HEK293 (cell line): ENCODE measurements around the gene UBL5.

Source experiments
- CTCF ChIP-seq: fragments of 450-650 bp; formaldehyde crosslinking; IDR thresholded peaks from 2 replicates; pipeline ENCODE4 v1.5.1; 2016; ENCODE audit warnings: missing biosample characterization, missing genetic modification characterization
- OSR2 ChIP-seq: fragments of 450-650 bp; formaldehyde crosslinking; IDR thresholded peaks from 2 replicates; pipeline ENCODE4 v1.5.1; 2016; ENCODE audit warnings: missing biosample characterization, missing genetic modification characterization
- PATZ1 ChIP-seq: fragments of 450-650 bp; formaldehyde crosslinking; IDR thresholded peaks from 2 replicates; pipeline ENCODE4 v1.5.1; 2016; ENCODE audit warnings: missing biosample characterization, missing genetic modification characterization
- PRDM6 ChIP-seq: fragments of 450-650 bp; formaldehyde crosslinking; IDR thresholded peaks from 2 replicates; pipeline ENCODE4 v1.5.1; 2017; ENCODE audit warnings: missing biosample characterization, missing genetic modification characterization
- WT1 ChIP-seq: fragments of 450-650 bp; formaldehyde crosslinking; IDR thresholded peaks from 2 replicates; pipeline ENCODE4 v1.5.1; 2016; ENCODE audit warnings: missing biosample characterization, missing genetic modification characterization
- YY1 ChIP-seq: fragments of 450-650 bp; formaldehyde crosslinking; IDR thresholded peaks from 2 replicates; pipeline ENCODE4 v1.5.1; 2018; ENCODE audit warnings: missing biosample characterization, missing genetic modification characterization
- ZBTB1 ChIP-seq: fragments of 450-650 bp; formaldehyde crosslinking; IDR thresholded peaks from 2 replicates; pipeline ENCODE4 v1.5.1; 2016; ENCODE audit warnings: missing biosample characterization, missing genetic modification characterization
- ZBTB10 ChIP-seq: fragments of 450-650 bp; formaldehyde crosslinking; IDR thresholded peaks from 2 replicates; pipeline ENCODE4 v1.5.1; 2016; ENCODE audit warnings: missing biosample characterization, missing genetic modification characterization
- ZNF274 ChIP-seq, 2 experiments: fragments of 200-500 bp in 1 of 2; fragments of 450-650 bp in 1 of 2; sonication (Bioruptor generic) in 1 of 2; formaldehyde crosslinking in 1 of 2; IDR thresholded peaks; 2 replicates each; pipeline versions ENCODE4 v1.5.1 to v1.6.1; 2014 to 2016; ENCODE audit warnings: borderline replicate concordance in 1 of 2, inconsistent platforms in 1 of 2, low read length in 1 of 2, missing biosample characterization in 1 of 2, missing genetic modification characterization in 1 of 2
- ZXDB ChIP-seq: fragments of 450-650 bp; formaldehyde crosslinking; IDR thresholded peaks from 2 replicates; pipeline ENCODE4 v1.5.1; 2016; ENCODE audit warnings: missing biosample characterization, missing genetic modification characterization

GRCh38 chr19:9877780-9878510 is 50.2 kb downstream of the UBL5 start:
- TF ChIP-seq PATZ1 (no peak), ZBTB10 (tag by site-specific recombination) (no peak), ZNF274 (IDR thresholded peaks at IDR 0.05; ENCODE audit: low read length) (no peak), ZNF274 (tag by site-specific recombination; IDR thresholded peaks at IDR 0.05; ENCODE audit: borderline replicate concordance) (no peak), PRDM6 (no peak), ZBTB1 (tag by site-specific recombination) (no peak), OSR2 (tag by site-specific recombination) (no peak), YY1 (tag by site-specific recombination) (no peak), ZXDB (tag by site-specific recombination) (no peak), WT1 (tag by site-specific recombination) (no peak), CTCF (tag by site-specific recombination) (no peak)
